Measurements from ENCODE around the gene SELENOS.

DNA sequence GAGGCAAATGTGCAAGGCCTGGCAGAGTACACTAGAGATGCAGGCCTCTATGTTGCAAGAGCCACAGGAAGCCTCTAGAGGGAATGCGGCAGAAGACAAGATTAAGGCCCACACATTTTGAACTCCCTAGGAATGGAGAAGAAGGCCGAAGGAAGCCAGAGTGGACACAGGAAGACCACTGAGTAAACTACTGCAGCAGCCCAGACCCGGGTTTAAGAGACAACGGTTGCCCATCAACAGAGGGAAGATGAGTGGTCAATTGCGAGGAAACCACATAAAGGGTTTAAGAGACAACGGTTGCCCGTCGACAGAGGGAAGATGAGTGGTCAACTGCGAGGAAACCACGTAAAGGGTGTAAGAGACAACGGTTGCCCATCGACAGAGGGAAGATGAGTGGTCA, 40.0 kb downstream of the SELENOS start:
- TF ChIP-seq, protein P1, sequence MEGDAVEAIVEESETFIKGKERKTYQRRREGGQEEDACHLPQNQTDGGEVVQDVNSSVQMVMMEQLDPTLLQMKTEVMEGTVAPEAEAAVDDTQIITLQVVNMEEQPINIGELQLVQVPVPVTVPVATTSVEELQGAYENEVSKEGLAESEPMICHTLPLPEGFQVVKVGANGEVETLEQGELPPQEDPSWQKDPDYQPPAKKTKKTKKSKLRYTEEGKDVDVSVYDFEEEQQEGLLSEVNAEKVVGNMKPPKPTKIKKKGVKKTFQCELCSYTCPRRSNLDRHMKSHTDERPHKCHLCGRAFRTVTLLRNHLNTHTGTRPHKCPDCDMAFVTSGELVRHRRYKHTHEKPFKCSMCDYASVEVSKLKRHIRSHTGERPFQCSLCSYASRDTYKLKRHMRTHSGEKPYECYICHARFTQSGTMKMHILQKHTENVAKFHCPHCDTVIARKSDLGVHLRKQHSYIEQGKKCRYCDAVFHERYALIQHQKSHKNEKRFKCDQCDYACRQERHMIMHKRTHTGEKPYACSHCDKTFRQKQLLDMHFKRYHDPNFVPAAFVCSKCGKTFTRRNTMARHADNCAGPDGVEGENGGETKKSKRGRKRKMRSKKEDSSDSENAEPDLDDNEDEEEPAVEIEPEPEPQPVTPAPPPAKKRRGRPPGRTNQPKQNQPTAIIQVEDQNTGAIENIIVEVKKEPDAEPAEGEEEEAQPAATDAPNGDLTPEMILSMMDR (IDR thresholded peaks at IDR 0.05) = no peak
- no peak for TF ChIP-seq POLR2A (IDR thresholded peaks at IDR 0.05)

Measured in suprapubic skin (tissue), 3 donors.